Measurements from ENCODE around the gene ID3.

ID3 gene

DNA sequence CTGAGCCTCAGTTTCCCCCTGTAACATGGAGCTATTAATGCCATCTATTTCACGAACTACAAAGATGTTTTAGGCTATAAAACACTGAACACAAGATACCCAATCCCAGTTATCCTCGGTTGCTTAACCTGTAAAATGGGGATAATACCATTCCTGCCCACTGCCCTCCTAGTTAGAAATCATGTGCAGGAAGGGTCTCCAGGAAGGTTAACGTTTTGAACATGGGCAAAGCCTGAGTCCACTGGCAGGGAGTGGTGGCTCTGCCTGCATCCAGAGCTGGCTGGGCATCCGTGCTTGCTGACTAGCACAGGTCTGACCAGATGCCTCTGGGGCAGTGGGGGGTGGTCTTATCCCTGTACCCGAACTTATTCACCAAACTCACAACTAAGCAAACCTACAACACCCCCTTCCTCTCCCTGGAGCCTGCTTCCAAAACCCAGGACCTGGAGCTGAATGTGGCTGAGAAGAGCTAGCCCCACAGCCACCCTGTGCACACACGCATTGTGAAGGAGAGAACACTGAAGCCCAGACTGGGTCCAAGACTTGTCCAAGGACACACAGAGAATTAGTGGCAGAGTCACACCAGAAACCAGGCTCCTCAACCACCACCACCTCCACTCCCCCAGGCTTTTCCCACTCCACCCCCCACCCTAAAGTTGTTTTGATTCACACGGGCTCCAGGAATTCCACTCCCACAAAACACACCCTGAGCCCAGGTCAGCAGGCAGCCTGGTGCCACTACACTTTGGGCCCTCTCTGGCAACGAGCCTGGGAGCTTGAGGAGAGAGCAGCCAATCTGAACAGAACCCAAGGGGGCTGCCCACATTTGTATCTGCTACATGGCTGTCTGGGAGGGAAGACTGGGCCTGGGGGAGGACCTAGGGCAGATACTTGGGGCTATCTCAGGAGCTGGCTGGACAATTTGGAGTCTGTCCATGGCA, 29.9 kb downstream of the ID3 start:
- H3K4me3 ChIP-seq (ENCODE audit: low read depth, low read length) = no peak overlapping the region; the same call in 1 of the 2 replicates
- ChIA-PET CTCF (interaction anchor here (1.0 to 12.7 kb wide), 9 partner anchors 12 to 207 kb away, joined by 3 to 161 read pairs (median 6); no protein-coding TSS in a partner anchor), POLR2A (no interaction called here)
- TF ChIP-seq, protein P1, sequence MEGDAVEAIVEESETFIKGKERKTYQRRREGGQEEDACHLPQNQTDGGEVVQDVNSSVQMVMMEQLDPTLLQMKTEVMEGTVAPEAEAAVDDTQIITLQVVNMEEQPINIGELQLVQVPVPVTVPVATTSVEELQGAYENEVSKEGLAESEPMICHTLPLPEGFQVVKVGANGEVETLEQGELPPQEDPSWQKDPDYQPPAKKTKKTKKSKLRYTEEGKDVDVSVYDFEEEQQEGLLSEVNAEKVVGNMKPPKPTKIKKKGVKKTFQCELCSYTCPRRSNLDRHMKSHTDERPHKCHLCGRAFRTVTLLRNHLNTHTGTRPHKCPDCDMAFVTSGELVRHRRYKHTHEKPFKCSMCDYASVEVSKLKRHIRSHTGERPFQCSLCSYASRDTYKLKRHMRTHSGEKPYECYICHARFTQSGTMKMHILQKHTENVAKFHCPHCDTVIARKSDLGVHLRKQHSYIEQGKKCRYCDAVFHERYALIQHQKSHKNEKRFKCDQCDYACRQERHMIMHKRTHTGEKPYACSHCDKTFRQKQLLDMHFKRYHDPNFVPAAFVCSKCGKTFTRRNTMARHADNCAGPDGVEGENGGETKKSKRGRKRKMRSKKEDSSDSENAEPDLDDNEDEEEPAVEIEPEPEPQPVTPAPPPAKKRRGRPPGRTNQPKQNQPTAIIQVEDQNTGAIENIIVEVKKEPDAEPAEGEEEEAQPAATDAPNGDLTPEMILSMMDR (IDR thresholded peaks at IDR 0.05; ENCODE audit: insufficient read depth, low read length, missing control alignments) = no peak
- no peak for DNase-seq (ENCODE audit: low read depth, low spot score)

DNA sequence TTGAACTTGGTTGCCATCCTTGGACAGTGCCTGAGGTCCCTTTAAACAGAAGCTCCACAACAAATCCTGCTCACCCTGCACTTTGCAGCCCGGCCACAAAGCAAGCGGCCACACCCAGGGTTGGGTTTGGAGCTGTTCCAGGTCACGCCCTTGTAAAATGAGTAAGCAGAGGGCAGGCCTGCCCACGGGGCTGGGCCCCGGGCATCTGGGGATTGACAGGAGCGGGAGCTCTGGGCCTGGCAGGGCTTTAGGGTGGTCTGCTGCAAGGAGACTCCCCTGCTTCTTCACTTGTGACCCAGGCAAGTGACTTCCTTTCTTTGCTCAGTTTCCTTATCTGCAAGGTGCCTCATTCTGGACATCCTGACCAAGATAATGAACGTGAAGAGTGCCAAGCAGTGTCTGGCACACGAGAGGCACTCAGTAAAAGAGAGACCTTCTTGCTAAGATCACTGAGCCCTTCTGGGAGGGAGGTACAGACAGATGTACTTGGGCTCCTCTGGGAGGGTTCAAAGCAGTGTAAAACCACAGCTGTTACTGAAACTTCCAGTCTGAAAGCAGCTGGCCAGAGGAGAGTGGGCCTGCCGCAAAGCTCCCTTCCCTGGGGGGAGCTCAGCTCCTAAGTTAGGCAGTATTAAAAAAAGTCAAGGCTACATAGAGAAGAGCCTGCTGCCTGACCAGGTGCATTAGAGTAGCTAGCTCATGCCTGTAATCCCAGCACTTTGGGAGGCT, 30.9 kb downstream of the ID3 start:
- ChIA-PET CTCF (interaction anchor here (1.0 to 12.7 kb wide), 8 partner anchors 9 to 137 kb away, joined by 3 to 161 read pairs (median 10); no protein-coding TSS in a partner anchor), POLR2A (no interaction called here)
- TF ChIP-seq, protein P1 (IDR thresholded peaks at IDR 0.05; ENCODE audit: insufficient read depth, low read length, missing control alignments) = no peak
- no peak for DNase-seq (ENCODE audit: low read depth, low spot score)
- no peak overlapping the region for H3K4me3 ChIP-seq (ENCODE audit: low read depth, low read length)

GRCh38 chr1:23527900-23528249, 31.4 kb downstream of the ID3 start:
- H3K4me3 ChIP-seq (ENCODE audit: low read depth, low read length) = no peak overlapping the region

GRCh38 chr1:23527366-23527765, 31.9 kb downstream of the ID3 start:
- TF ChIP-seq, protein P1 (IDR thresholded peaks at IDR 0.05; ENCODE audit: insufficient read depth, low read length, missing control alignments) = no peak
- POLR2A ChIA-PET = no interaction called here

More at GRCh38 chr1:23527900-23528249, 31.4 kb downstream of the ID3 start:
- TF ChIP-seq, protein P1 (IDR thresholded peaks at IDR 0.05; ENCODE audit: insufficient read depth, low read length, missing control alignments) = no peak
- ChIA-PET POLR2A (no interaction called here), CTCF (interaction anchor here (1.0 to 12.7 kb wide), 6 partner anchors 8 to 137 kb away, joined by 5 to 161 read pairs (median 14); no protein-coding TSS in a partner anchor)
- DNase-seq (ENCODE audit: low read depth, low spot score) = no peak

DNA sequence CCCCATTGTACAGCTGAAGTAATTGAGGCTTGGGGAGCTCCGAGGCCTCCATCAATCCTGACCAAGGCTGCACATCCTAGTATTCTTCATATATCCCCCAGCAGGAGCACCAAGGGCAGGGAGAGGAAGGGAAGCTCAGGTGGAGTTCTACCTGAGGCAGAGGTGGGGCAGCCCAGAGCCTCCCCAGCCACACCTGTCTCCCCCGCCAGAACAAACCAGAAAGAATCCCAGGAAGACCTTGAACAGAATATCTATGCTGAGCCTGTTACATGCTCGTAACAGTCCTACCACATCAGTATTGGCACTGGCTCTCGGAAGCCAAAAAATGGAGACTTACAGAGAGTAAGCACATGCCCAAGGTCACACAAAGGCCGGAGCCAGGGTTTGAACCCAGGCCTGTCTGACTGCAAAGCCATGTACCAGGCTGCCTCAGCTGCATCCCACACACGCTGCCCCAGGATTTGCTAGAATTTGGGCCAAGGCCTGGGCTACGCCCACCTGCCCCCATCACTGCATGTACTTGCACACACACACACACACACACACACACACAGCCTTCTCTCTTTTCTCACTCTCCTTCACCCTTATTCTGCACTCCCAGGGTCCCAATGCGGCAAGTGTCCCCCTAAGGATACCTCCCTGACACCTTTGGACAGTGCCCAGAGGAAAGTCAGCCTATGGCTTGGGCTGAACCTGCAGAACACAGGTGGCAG, 32.8 kb downstream of the ID3 start:
- ChIA-PET POLR2A (no interaction called here), CTCF (interaction anchor here (1.0 to 12.7 kb wide), 5 partner anchors 15 to 111 kb away, joined by 3 to 161 read pairs (median 16); no protein-coding TSS in a partner anchor)

More at GRCh38 chr1:23527366-23527765, 31.9 kb downstream of the ID3 start:
- no peak overlapping the region for H3K4me3 ChIP-seq (ENCODE audit: low read depth, low read length)
- CTCF ChIA-PET = interaction anchor here (1.0 to 12.7 kb wide), 5 partner anchors 8 to 110 kb away, joined by 5 to 161 read pairs (median 16); no protein-coding TSS in a partner anchor
- no peak for DNase-seq (ENCODE audit: low read depth, low spot score)

More for the DNA sequence above, 32.8 kb downstream of the ID3 start:
- TF ChIP-seq, protein P1 (IDR thresholded peaks at IDR 0.05; ENCODE audit: insufficient read depth, low read length, missing control alignments) = no peak
- no peak for DNase-seq (ENCODE audit: low read depth, low spot score)
- H3K4me3 ChIP-seq (ENCODE audit: low read depth, low read length) = no peak overlapping the region
